ENCODE results near the gene TSKU.

DNA sequence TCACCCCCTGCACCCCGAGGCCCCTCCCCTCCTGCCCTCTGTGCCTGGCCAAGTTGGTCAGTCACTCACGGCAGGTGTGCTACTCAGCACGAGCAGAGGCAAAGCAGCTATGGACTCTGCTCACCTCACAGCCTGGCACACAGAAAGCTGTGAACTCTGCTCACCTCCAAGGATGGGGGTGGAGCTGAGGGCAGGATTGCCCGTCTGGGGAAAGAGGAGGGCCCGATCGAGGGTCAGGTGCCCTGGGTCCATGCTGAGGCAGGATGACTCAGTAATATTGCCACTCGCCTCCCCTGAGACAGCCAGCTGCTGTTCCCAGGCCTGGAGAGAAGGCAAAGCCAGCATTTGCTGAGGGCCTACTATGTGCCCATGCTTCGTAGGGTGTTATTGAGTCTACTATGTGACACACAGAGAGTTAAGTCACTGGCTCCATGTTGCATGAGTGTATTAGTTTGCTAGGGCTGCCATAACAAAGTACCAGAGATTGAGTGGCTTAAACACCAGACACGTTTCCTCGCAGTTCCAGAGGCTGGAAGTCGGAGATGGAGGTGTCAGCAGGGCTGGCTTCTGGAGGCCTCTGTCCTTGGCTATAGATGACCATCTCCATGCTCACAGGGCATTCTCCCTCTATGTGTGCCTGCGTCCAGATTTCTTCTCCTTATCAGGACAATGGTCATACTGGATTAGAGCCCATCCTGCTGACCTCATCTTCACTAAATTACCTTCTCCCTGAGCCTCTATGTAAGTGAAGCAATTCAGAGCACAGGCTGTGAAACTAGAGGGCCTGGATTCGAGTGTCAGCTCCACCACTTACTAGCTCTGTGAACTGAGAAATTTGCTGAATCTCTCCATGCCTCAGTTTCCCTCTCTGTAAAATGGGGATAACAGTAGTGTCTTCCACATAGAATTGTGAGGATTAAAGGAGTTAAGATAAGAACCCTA, 13.2 kb upstream of the TSKU start:
- no peak for TF ChIP-seq CTCF (IDR thresholded peaks at IDR 0.05 in 4 of 5, conservative IDR thresholded peaks at IDR 0.05 in 1 of 5)
- no peak for TF ChIP-seq POLR2A (IDR thresholded peaks at IDR 0.05)
